Fibroblast of pulmonary artery (primary cell): ENCODE measurements around the gene KCNMA1.

ENCODE experiments used
- DNase-seq: peaks from one replicate; pipeline ENCODE4 v3.0.0-alpha.2; 2010; ENCODE audit warnings: low read depth
- H3K4me3 ChIP-seq: replicated peaks from 2 replicates; pipeline ENCODE4 v1.5.1; 2011; ENCODE audit warnings: low read depth, mild to moderate bottlenecking, control low read depth, low read length, moderate library complexity
- CTCF ChIP-seq: IDR thresholded peaks from 2 replicates; pipeline ENCODE4 v1.5.1; 2011; ENCODE audit warnings: mild to moderate bottlenecking, control low read depth, low read length, inconsistent platforms; ENCODE audit errors: missing control alignments

Gene KCNMA1

GRCh38 chr10:76971547-76972170 lies 665.9 kb downstream of the KCNMA1 start:
- TF ChIP-seq CTCF = no peak
- no peak for DNase-seq
- no peak overlapping the region for H3K4me3 ChIP-seq

GRCh38 chr10:76970711-76971519 lies 666.7 kb downstream of the KCNMA1 start:
- no peak for DNase-seq
- no peak overlapping the region for H3K4me3 ChIP-seq
- TF ChIP-seq CTCF = no peak

GRCh38 chr10:76969366-76969948 lies 668.2 kb downstream of the KCNMA1 start:
- no peak overlapping the region for H3K4me3 ChIP-seq
- DNase-seq = no peak
- no peak for TF ChIP-seq CTCF

- no peak overlapping the region for H3K4me3 ChIP-seq
- no peak for DNase-seq
- no peak for TF ChIP-seq CTCF
Measured at GRCh38 chr10:76968483-76968882, 669.1 kb downstream of the KCNMA1 start.

- DNase-seq = no peak
Measured at GRCh38 chr10:76962851-76963250, 674.8 kb downstream of the KCNMA1 start.

GRCh38 chr10:76961841-76962240 lies 675.8 kb downstream of the KCNMA1 start:
- TF ChIP-seq CTCF = no peak
- DNase-seq = no peak
- H3K4me3 ChIP-seq = no peak overlapping the region

More at GRCh38 chr10:76962851-76963250, 674.8 kb downstream of the KCNMA1 start:
- no peak for TF ChIP-seq CTCF
- H3K4me3 ChIP-seq = no peak overlapping the region
